MCF 10A (cell line): ENCODE measurements around the gene FBXO2. TPM values are rescaled to one million over a fixed set of nuclear protein-coding genes. Genes with fewer than 3 reads are reported as not detected.

Experiments
- BruUV-seq: library from RNA; stranded (reverse); fragments of 400-500 nt; replicated peaks from 2 replicates; lab custom pipeline; 2021; lab: Mats Ljungman, UMichigan
- CTCF ChIA-PET: fragments of 300-600 bp; sonication (Branson Sonifier 250); formaldehyde crosslinking; extraction: SDS; loops from one replicate; lab custom pipeline; 2021; ENCODE audit warnings: antibody characterized with exemption, inconsistent platforms; lab: Yijun Ruan, JAX
- POLR2A ChIA-PET: fragments of 300-600, 350-650 bp; sonication (Branson Sonifier 250); formaldehyde crosslinking; extraction: SDS; loops from one replicate; lab custom pipeline; 2020; ENCODE audit warnings: antibody characterized with exemption, inconsistent platforms; lab: Yijun Ruan, JAX
- DNase-seq: peaks from one replicate; pipeline ENCODE4 v3.0.0-alpha.2; 2018; ENCODE audit not compliant: unreplicated experiment
- H3K27ac Mint-ChIP-seq: one replicate; pipeline ENCODE4 v1.8.0; 2022; ENCODE audit warnings: mild to moderate bottlenecking, low read depth, mixed read lengths; ENCODE audit not compliant: unreplicated experiment
- H3K27me3 Mint-ChIP-seq: one replicate; pipeline ENCODE4 v1.8.0; 2022; ENCODE audit warnings: mixed read lengths; ENCODE audit not compliant: insufficient read depth, unreplicated experiment
- H3K36me3 Mint-ChIP-seq: one replicate; pipeline ENCODE4 v1.8.0; 2022; ENCODE audit warnings: mild to moderate bottlenecking, moderate library complexity, mixed read lengths; ENCODE audit not compliant: insufficient read depth, unreplicated experiment
- H3K4me1 Mint-ChIP-seq: one replicate; pipeline ENCODE4 v1.8.0; 2022; ENCODE audit warnings: mixed read lengths; ENCODE audit not compliant: insufficient read depth, unreplicated experiment
- H3K4me3 Mint-ChIP-seq: one replicate; pipeline ENCODE4 v1.8.0; 2022; ENCODE audit warnings: mild to moderate bottlenecking, moderate library complexity, mixed read lengths; ENCODE audit not compliant: unreplicated experiment
- H3K9me3 Mint-ChIP-seq: one replicate; pipeline ENCODE4 v1.8.0; 2022; ENCODE audit warnings: mixed read lengths; ENCODE audit not compliant: unreplicated experiment
- intact Hi-C: fragments of 100-400 bp; cut with micrococcal nuclease; formaldehyde crosslinking; loops from 2 replicates; pipeline ENCODE4 v1.14.1; 2022
- total RNA-seq: library from RNA; stranded (reverse); gene quantifications from 2 replicates; pipeline ENCODE4 v1.2.3, GENCODE V29; 2022
- TF ChIP-seq, protein P1 (sequence below): fragments of 200-600 bp; IDR thresholded peaks from one replicate; pipeline ENCODE4 v1.8.0; 2022; ENCODE audit warnings: antibody characterized with exemption, mild to moderate bottlenecking; ENCODE audit not compliant: unreplicated experiment

FBXO2 gene
- total RNA-seq, 1 experiment from 2014 or later: 5.3 TPM

- intact Hi-C loops: no loop called here
Observed at GRCh38 chr1:11634365-11635192, 19.6 kb downstream of the FBXO2 start.

DNA sequence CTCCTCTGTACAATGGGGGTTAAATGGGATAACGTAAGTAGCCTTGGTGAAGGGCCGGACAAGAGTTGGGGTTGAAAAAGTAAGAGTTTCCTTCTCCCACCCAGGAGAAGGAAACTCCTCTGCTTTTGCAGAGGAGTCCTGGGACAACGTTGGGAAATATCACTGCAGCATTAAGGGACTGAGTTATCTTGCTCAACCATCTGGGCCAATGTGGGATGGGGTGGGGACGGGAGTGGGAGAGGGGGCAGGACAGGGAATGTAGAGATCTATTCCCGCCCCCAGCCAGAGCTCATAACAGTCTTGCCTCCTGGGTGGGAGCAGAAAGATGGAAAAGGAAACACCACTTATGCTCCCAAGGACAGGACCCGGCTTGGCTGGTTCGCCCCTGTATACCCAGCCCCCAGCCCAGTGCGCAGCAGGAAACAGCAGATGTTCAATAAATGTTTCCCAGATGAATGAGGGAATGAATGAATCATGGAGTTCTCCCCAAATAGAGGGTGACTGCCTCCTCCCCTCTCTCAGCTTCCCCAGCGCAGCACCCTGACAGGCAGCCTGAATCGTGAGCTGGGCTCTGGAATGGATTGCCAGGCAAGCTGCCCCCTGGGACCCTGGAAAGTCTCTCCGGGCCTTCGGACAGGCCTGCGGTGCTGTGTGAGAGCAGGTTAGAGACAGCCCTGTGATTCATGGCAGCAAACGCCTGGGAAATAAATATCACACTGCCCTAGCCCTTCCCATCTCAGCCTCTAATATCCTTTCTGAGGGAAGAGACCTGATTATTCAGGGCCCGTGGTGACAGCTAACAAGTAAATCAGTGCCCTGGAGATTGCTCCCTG is 24.8 kb downstream of the FBXO2 start:
- POLR2A ChIA-PET: no interaction called here
- Mint-ChIP-seq H3K4me3 (no peak overlapping the region), H3K4me1 (no peaks in the 10 kb centered on the region), H3K27me3 (peaks cover 58% of the 10 kb centered on the region), H3K27ac (no peak overlapping the region), H3K36me3 (peaks cover 7% of the 10 kb centered on the region), H3K9me3 (no peaks in the 10 kb centered on the region)
- intact Hi-C loops: no loop called here
- DNase-seq: no peak
- BruUV-seq: no TSS peak
- TF ChIP-seq, protein P1, sequence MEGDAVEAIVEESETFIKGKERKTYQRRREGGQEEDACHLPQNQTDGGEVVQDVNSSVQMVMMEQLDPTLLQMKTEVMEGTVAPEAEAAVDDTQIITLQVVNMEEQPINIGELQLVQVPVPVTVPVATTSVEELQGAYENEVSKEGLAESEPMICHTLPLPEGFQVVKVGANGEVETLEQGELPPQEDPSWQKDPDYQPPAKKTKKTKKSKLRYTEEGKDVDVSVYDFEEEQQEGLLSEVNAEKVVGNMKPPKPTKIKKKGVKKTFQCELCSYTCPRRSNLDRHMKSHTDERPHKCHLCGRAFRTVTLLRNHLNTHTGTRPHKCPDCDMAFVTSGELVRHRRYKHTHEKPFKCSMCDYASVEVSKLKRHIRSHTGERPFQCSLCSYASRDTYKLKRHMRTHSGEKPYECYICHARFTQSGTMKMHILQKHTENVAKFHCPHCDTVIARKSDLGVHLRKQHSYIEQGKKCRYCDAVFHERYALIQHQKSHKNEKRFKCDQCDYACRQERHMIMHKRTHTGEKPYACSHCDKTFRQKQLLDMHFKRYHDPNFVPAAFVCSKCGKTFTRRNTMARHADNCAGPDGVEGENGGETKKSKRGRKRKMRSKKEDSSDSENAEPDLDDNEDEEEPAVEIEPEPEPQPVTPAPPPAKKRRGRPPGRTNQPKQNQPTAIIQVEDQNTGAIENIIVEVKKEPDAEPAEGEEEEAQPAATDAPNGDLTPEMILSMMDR: no peak
- CTCF ChIA-PET: interaction anchor here (0.6 kb wide), 1 partner anchor 478 kb away, joined by 3 read pairs; no protein-coding TSS in a partner anchor

More at GRCh38 chr1:11634365-11635192, 19.6 kb downstream of the FBXO2 start:
- DNase-seq: no peak
- Mint-ChIP-seq H3K4me1 (no peaks in the 10 kb centered on the region), H3K36me3 (peaks cover 7% of the 10 kb centered on the region), H3K27me3 (peaks cover 27% of the 10 kb centered on the region), H3K27ac (no peak overlapping the region), H3K4me3 (no peak overlapping the region), H3K9me3 (no peaks in the 10 kb centered on the region)
- ChIA-PET CTCF (interaction anchor here (0.6 to 4.7 kb wide), 5 partner anchors 8 to 597 kb away, joined by 3 to 15 read pairs (median 3); no protein-coding TSS in a partner anchor), POLR2A (interaction anchor here (0.6 kb wide), 2 partner anchors 175 to 1105 kb away, joined by 3 to 5 read pairs; no protein-coding TSS in a partner anchor)
- TF ChIP-seq, protein P1: no peak
- BruUV-seq: no TSS peak

GRCh38 chr1:11628767-11629166 is 25.5 kb downstream of the FBXO2 start:
- H3K9me3 Mint-ChIP-seq: no peaks in the 10 kb centered on the region
- no peak overlapping the region for H3K4me3 Mint-ChIP-seq
- peaks cover 7% of the 10 kb centered on the region for H3K36me3 Mint-ChIP-seq
- no peak overlapping the region for H3K27ac Mint-ChIP-seq
- ChIA-PET CTCF (no interaction called here), POLR2A (no interaction called here)
- no peak for DNase-seq
- peaks cover 64% of the 10 kb centered on the region for H3K27me3 Mint-ChIP-seq
- H3K4me1 Mint-ChIP-seq: no peaks in the 10 kb centered on the region
- intact Hi-C loops: no loop called here
- BruUV-seq: no TSS peak
- TF ChIP-seq, protein P1: no peak

- BruUV-seq: no TSS peak
- no peak for DNase-seq
- ChIA-PET POLR2A (interaction anchor here (0.6 kb wide), 2 partner anchors 27 to 427 kb away, joined by 3 to 4 read pairs; no protein-coding TSS in a partner anchor), CTCF (no interaction called here)
- Mint-ChIP-seq H3K27ac (no peak overlapping the region), H3K9me3 (no peaks in the 10 kb centered on the region), H3K4me1 (no peaks in the 10 kb centered on the region), H3K4me3 (no peak overlapping the region), H3K36me3 (peaks cover 2% of the 10 kb centered on the region), H3K27me3 (peaks cover 75% of the 10 kb centered on the region)
- TF ChIP-seq, protein P1: no peak
- intact Hi-C loops: no loop called here
Observed at GRCh38 chr1:11626551-11626950, 27.7 kb downstream of the FBXO2 start.
